ENCODE measurements around the gene SARDH.
"Not testable (repeated sequence)": the region's sequence is repeated elsewhere in the genome, so short reads cannot be mapped to it uniquely, and the experiment has no call there.

The SARDH gene

DNA sequence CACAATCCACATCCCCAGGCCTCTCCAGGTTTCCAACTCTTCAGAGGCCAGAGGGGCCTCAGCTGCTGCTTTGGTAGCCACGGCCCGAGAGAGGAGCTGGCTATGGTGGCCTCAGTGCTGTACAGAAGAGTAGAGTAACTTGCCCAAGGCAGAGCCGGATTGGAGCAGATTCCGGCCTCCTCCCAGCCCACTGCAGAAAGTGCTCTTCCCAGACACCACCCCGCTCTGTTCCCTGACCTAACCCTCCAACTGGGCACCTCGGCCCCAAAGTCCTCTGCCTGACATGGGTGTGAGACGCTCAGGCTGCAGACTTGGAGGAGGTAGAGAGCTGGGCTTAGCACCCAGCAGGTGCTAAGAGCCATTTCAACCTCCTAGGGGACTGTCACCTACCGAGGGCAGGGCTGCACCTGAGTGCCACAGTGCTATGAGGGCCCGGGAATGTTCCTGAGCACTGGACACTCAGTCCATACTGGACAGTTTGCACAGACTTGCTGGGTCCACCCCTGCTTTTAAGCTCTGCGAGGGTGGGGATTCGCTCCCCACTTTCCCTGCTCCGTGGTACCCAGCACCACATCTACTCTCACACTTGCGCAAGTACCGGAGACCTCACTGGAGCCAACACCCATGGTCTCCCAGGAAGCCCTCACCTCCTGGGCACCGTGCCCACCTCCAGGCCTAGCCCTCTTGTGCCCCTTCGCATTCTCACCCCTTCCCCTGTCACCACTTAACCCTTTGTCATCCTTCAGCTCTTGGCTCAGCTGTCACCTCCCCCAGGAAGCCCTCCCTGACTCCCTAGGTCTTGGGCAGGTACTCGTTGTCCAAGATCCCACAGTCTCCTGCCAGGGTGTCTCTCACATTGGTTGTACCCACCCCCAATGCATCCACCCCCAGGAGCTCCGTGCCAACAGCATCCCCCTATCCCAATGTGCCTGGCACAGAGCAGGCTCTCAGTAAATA, 52.2 kb downstream of the SARDH start:
- DNase-seq (ENCODE audit: low read depth) = no peak

DNA sequence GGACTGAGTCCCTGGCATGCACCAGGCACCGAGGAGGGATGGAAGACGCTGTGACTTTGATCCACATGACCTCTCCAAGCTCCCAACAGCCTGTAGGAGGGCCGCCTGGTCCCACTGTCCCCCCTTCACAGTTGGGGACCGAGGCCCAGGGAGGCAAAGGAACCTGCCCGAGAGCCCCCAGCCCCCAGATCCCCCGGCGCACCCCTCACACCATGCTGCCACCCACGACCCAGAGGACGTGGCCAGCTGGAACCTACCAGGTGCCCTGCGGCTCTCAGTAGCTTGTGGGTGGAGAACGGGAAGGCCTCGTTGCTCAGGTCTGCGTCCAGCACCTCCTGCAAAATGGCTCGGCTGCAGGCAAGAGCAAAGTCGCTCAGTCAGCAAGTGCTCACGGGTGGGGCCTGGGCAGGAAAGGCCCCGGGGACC, 53.2 kb downstream of the SARDH start:
- no peak for DNase-seq (ENCODE audit: low read depth)

- no peak for DNase-seq (ENCODE audit: low read depth)
Observed at GRCh38 chr9:133684121-133684935, 53.8 kb downstream of the SARDH start.

DNA sequence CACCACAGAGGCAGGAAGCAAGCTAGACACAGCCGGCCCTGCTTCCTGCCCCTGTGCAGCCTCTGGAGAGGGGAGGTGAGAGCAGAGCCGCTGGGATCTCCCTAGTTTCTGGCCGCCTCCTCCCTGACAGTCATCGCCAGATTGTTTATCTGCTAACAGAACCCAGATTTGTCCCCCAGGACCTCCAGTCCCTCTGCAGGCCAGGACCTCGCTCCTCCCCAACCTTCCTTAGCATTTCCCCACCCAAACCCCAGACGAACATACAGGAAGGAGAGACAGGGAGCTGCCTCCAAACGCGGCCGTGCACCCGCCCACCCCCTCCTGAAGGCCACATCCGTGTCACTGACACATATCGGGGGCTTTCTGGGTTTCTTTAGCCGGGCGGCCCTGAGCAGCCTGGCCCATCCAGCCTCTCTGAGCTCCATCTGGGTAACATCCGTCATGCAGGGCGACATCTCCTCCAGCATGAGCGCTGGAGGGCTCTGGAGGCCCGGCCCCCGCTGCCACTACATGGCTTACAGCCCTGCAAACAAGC, 54.5 kb downstream of the SARDH start:
- peak; percentile 28 for DNase-seq (ENCODE audit: low read depth)

DNA sequence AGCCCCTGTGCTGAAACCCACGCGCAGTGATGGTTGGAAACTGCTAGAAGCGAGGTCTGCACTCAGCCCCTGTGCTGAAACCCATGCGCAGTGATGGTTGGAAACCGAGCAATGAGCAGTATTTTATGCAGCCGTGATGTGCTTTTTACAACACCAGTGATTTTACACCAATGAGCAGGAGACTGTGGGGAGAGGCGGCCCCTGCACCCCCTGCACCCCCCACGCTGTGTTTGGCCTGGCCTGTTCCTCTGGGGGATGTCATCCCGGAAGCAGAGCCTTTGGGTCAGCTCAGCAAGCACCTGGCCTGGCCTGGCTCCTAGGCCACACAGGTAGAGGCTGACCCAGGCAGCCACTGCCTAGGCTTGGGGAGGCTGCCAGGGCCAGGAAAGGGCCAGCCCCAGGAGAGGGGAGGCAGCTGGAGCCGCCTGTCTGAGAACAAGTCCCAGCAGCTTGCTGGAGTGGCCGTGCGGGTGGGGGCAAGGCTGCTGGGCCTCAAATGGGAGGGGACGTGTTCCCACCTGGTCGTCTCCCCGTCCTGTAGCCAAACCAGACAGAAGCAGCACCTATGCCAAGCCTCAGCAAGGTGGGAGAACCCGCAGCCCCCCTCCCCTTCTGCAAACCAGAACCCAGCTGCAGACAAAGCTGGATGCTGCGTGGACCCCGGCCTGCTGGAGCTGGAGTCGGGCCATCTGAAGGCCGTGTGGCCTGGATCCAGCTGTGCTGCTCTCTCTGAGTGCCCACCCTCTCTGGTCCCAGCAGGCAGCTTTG, 55.1 kb downstream of the SARDH start:
- no peak for DNase-seq (ENCODE audit: low read depth)

GRCh38 chr9:133681658-133682306, 56.4 kb downstream of the SARDH start:
- no peak for DNase-seq (ENCODE audit: low read depth)

- no peak for DNase-seq (ENCODE audit: low read depth)
Observed at GRCh38 chr9:133680976-133681657, 57.0 kb downstream of the SARDH start.

GRCh38 chr9:133680250-133680975, 57.7 kb downstream of the SARDH start:
- no peak for DNase-seq (ENCODE audit: low read depth)

- no peak for DNase-seq (ENCODE audit: low read depth)
Observed at GRCh38 chr9:133679466-133680061, 58.6 kb downstream of the SARDH start.

- DNase-seq (ENCODE audit: low read depth) = no peak
Observed at GRCh38 chr9:133679056-133679455, 59.1 kb downstream of the SARDH start.

GRCh38 chr9:133677126-133678010, 60.8 kb downstream of the SARDH start:
- no peak for DNase-seq (ENCODE audit: low read depth)

- DNase-seq (ENCODE audit: low read depth) = no peak
Observed at GRCh38 chr9:133676450-133676849, 61.7 kb downstream of the SARDH start.

- not testable (repeated sequence) for DNase-seq (ENCODE audit: low read depth)
Observed at GRCh38 chr9:133675796-133676195, 62.4 kb downstream of the SARDH start.

DNA sequence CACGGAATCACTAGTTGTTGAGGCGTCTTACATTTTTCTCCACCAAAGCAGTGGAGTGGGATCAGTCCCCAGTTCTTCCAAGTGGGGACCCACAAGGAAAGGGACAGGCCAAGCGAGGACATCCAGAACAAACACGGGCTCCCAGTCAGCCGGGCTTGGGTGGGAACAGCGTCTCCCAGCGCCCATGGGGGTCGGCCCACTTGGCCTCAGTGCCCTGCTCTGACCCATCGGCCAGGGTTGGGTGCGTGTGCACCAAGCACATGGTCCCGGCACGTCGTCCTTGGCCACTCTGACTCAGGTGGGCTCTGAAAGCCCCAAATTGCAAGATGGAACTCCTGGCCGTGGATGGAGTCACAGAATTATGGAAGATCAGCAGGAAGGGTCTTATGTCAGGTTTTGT, 64.1 kb downstream of the SARDH start:
- no peak for DNase-seq (ENCODE audit: low read depth)

DNA sequence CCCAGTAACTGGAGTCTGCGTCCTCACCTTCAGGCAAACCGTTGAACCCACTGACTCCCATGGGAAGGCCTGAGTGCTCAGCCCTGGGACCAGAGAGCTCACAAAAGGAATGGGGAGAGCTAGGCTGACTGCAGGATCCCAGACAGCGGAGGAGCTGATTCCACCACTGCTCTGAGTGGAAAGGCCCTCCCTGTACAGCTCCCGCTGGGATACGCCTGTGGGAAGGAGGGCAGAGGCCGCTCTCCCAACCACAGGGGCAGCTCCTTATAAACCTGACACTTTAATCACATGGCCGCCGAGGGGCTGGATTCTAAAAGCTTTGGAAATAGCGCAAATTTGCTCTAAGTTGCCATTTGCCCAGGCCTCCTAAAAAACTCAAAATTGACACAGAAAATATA, 64.9 kb downstream of the SARDH start:
- DNase-seq (ENCODE audit: low read depth) = no peak

- no peak for DNase-seq (ENCODE audit: low read depth)
Observed at GRCh38 chr9:133672503-133673257, 65.5 kb downstream of the SARDH start.

- DNase-seq (ENCODE audit: low read depth) = no peak
Observed at GRCh38 chr9:133671371-133671770, 66.8 kb downstream of the SARDH start.

DNA sequence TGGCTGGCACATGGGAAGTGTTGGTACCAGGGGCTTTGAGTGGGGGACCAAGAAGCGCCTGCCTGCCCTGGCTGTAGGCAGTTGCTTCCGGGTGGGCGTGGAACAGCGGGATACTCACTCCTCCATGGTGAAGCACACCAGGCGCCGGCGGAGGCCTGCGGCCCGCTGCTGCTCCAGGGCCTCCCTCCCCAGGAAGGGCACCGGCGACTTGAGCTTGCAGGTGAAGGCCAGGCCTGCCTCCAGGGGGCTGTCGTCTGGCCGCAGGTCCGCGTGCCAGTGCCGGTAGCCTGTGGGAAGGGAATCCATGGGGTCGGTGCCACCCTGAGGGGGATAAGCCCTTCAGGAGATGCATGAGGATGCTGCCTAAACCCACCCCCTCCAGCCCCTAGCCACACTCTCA, 67.7 kb downstream of the SARDH start:
- DNase-seq (ENCODE audit: low read depth) = no peak
